ENCODE data around the gene KCNQ2.

KCNQ2 gene

GRCh38 chr20:63365601-63366389 is 106.7 kb downstream of the KCNQ2 start:
- FAIRE-seq = no peak

- FAIRE-seq = no peak
Observed at GRCh38 chr20:63364801-63365585, 107.5 kb downstream of the KCNQ2 start.

- no peak for FAIRE-seq
Observed at GRCh38 chr20:63363981-63364561, 108.4 kb downstream of the KCNQ2 start.

- no peak for FAIRE-seq
Observed at GRCh38 chr20:63363013-63363957, 109.2 kb downstream of the KCNQ2 start.

GRCh38 chr20:63362436-63363009 is 109.9 kb downstream of the KCNQ2 start:
- no peak for FAIRE-seq

GRCh38 chr20:63361519-63362435 is 110.7 kb downstream of the KCNQ2 start:
- no peak for FAIRE-seq

- no peak for FAIRE-seq
Observed at GRCh38 chr20:63360850-63361518, 111.5 kb downstream of the KCNQ2 start, which contains the start of gene CHRNA4. CHRNA4 (minus strand) TSS chr20:63361349; CDS start chr20:63361165, 184 bp downstream.

- no peak for FAIRE-seq
Observed at GRCh38 chr20:63359937-63360849, 112.3 kb downstream of the KCNQ2 start.

- FAIRE-seq = no peak
Observed at GRCh38 chr20:63359164-63359934, 113.1 kb downstream of the KCNQ2 start.

- no peak for FAIRE-seq
Observed at GRCh38 chr20:63357921-63358905, 114.2 kb downstream of the KCNQ2 start.

- no peak for FAIRE-seq
Observed at GRCh38 chr20:63356931-63357879, 115.2 kb downstream of the KCNQ2 start.

- no peak for FAIRE-seq
Observed at GRCh38 chr20:63356511-63356910, 115.9 kb downstream of the KCNQ2 start.

- no peak for FAIRE-seq
Observed at GRCh38 chr20:63355781-63356295, 116.6 kb downstream of the KCNQ2 start.

- FAIRE-seq = no peak
Observed at GRCh38 chr20:63354636-63355350, 117.7 kb downstream of the KCNQ2 start.

GRCh38 chr20:63352811-63353221 is 119.6 kb downstream of the KCNQ2 start:
- no peak for FAIRE-seq

Measured in islet of Langerhans (tissue), 1 donor.